ENCODE results near the gene OTOA.
"Not testable (repeated sequence)": the region's sequence is repeated elsewhere in the genome, so short reads cannot be mapped to it uniquely, and the experiment has no call there.

DNA sequence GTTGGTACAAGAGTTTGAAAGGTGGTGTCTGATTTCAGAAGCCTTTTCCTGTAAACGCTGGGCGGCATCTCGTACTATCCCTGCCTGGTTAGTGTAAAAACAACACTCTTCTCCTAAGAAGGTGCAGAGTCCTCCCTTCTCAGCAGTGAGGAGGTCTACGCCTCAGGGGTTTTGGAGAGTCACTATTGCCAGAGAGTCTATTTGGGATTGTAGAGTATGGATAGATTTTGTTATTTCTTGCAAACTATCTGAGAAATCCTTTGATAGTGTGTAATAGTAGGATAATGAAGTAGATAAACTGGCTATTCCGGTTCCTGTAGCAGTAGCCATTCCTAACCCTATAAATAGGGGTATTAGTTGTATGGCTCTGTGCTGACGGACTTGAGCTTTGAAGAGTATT, 32.9 kb upstream of the OTOA start:
- not testable (repeated sequence) for TF ChIP-seq POLR2A (IDR thresholded peaks at IDR 0.05; ENCODE audit: low read depth, low read length); POLR2AphosphoS5 (IDR thresholded peaks at IDR 0.05; ENCODE audit: low read depth, low read length); TAF1 (IDR thresholded peaks at IDR 0.05; ENCODE audit: borderline replicate concordance, low read depth, low read length)
